Mammary epithelial cell (primary cell): ENCODE measurements around the gene ASGR1.

Experiments
- CTCF ChIP-seq, 2 donors: IDR thresholded peaks in 1 of 2; conservative IDR thresholded peaks in 1 of 2; 2 replicates each; pipeline ENCODE4 v1.5.1; 2011 to 2012; ENCODE audit warnings: inconsistent platforms in 2 of 2, low read length in 2 of 2, mild to moderate bottlenecking in 2 of 2, control low read depth in 1 of 2, low read depth in 1 of 2; ENCODE audit not compliant: insufficient read depth in 1 of 2; ENCODE audit errors: extremely low read depth in 1 of 2
- EZH2 ChIP-seq: IDR thresholded peaks from 2 replicates; pipeline ENCODE4 v1.6.1; 2012; ENCODE audit warnings: low read length, inconsistent platforms, borderline replicate concordance

- TF ChIP-seq EZH2 (no peak), CTCF (conservative IDR thresholded peaks at IDR 0.05 in 1 of 2, IDR thresholded peaks at IDR 0.05 in 1 of 2; ENCODE audit: extremely low read depth in 1 of 2, insufficient read depth in 1 of 2, low read depth in 1 of 2, low read length in 2 of 2) (no peak)
Measured at GRCh38 chr17:7218758-7219157, 39.6 kb upstream of the ASGR1 start.
